ENCODE data around the gene ANAPC13. TPM values are rescaled to one million over a fixed set of nuclear protein-coding genes. Genes with fewer than 3 reads are reported as not detected.

The ANAPC13 gene
- total and polyA plus RNA-seq, 10 of the 15 experiments (the other 5 are each of a cell fraction or from before 2014, with no cell fraction given), result 34.9 to 139 (median 83.0) TPM

- no peaks in the 10 kb centered on the region for H4K20me1 ChIP-seq (ENCODE audit: control insufficient read depth, insufficient read depth)
- no peak for ATAC-seq
- no peaks in the 10 kb centered on the region for H3K79me2 ChIP-seq (ENCODE audit: control insufficient read depth, insufficient read depth, low read length)
- FAIRE-seq, result no peak
- ChIA-PET POLR2A (no interaction called here), CTCF (interaction anchor here (1.0 kb wide), 1 partner anchor 27 kb away, joined by 3 read pairs; no protein-coding TSS in a partner anchor), RAD21 (ENCODE audit: unreplicated experiment) (no interaction called here), SMC1A (ENCODE audit: uncharacterized antibody, unreplicated experiment) (no interaction called here)
- peaks cover 4% of the 10 kb centered on the region for H3K9me3 ChIP-seq (replicated peaks; ENCODE audit: control insufficient read depth, insufficient read depth, low read length)
- no peak overlapping the region for H3K9ac ChIP-seq (ENCODE audit: control insufficient read depth, insufficient read depth, low read length)
- H3K4me2 ChIP-seq (ENCODE audit: control insufficient read depth, insufficient read depth), result no peak overlapping the region
- intact Hi-C loops (cut with micrococcal nuclease; ENCODE audit: unreplicated experiment), result no loop called here
- no peak overlapping the region for H3K4me3 ChIP-seq
- TF ChIP-seq, protein P1, sequence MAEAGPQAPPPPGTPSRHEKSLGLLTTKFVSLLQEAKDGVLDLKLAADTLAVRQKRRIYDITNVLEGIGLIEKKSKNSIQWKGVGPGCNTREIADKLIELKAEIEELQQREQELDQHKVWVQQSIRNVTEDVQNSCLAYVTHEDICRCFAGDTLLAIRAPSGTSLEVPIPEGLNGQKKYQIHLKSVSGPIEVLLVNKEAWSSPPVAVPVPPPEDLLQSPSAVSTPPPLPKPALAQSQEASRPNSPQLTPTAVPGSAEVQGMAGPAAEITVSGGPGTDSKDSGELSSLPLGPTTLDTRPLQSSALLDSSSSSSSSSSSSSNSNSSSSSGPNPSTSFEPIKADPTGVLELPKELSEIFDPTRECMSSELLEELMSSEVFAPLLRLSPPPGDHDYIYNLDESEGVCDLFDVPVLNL (IDR thresholded peaks at IDR 0.05; ENCODE audit: low read depth, low read length), result no peak
- TF ChIP-seq CBX3 (IDR thresholded peaks at IDR 0.05; ENCODE audit: borderline replicate concordance, low read depth), result no peak
- TF ChIP-seq ATF7 (IDR thresholded peaks at IDR 0.05; ENCODE audit: low read depth), result no peak
- TF ChIP-seq SIX5 (IDR thresholded peaks at IDR 0.05; ENCODE audit: low read depth, low read length, severe bottlenecking), result no peak
- TF ChIP-seq MXI1 (IDR thresholded peaks at IDR 0.05; ENCODE audit: low read depth, low read length), result no peak
- no peak for TF ChIP-seq ZZZ3 (IDR thresholded peaks at IDR 0.05; ENCODE audit: control insufficient read depth, insufficient read length, low read depth)
- TF ChIP-seq, protein P2, sequence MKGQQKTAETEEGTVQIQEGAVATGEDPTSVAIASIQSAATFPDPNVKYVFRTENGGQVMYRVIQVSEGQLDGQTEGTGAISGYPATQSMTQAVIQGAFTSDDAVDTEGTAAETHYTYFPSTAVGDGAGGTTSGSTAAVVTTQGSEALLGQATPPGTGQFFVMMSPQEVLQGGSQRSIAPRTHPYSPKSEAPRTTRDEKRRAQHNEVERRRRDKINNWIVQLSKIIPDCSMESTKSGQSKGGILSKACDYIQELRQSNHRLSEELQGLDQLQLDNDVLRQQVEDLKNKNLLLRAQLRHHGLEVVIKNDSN (IDR thresholded peaks at IDR 0.05; ENCODE audit: borderline replicate concordance, extremely low read length, insufficient read depth, low read depth, low read length), result no peak
- no peak for TF ChIP-seq MYC (IDR thresholded peaks at IDR 0.05; ENCODE audit: insufficient read depth, insufficient read length, insufficient replicate concordance, low read length, severe bottlenecking)
- TF ChIP-seq SMAD1 (IDR thresholded peaks at IDR 0.05; ENCODE audit: low read depth, partially characterized antibody), result no peak
- no peak for TF ChIP-seq CHD2 (IDR thresholded peaks at IDR 0.05; ENCODE audit: borderline replicate concordance, low read depth, low read length)
- TF ChIP-seq, protein P3, sequence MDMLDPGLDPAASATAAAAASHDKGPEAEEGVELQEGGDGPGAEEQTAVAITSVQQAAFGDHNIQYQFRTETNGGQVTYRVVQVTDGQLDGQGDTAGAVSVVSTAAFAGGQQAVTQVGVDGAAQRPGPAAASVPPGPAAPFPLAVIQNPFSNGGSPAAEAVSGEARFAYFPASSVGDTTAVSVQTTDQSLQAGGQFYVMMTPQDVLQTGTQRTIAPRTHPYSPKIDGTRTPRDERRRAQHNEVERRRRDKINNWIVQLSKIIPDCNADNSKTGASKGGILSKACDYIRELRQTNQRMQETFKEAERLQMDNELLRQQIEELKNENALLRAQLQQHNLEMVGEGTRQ (IDR thresholded peaks at IDR 0.05; ENCODE audit: borderline replicate concordance, low read depth, low read length), result no peak
- TF ChIP-seq, protein P4, sequence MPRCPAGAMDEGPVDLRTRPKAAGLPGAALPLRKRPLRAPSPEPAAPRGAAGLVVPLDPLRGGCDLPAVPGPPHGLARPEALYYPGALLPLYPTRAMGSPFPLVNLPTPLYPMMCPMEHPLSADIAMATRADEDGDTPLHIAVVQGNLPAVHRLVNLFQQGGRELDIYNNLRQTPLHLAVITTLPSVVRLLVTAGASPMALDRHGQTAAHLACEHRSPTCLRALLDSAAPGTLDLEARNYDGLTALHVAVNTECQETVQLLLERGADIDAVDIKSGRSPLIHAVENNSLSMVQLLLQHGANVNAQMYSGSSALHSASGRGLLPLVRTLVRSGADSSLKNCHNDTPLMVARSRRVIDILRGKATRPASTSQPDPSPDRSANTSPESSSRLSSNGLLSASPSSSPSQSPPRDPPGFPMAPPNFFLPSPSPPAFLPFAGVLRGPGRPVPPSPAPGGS (IDR thresholded peaks at IDR 0.05; ENCODE audit: borderline replicate concordance, insufficient read depth, low read depth, low read length, poor library complexity, severe bottlenecking), result no peak
- TF ChIP-seq SMAD5 (IDR thresholded peaks at IDR 0.05; ENCODE audit: low read depth), result no peak
- no peak for TF ChIP-seq ZSCAN29 (IDR thresholded peaks at IDR 0.05)
- no peak for TF ChIP-seq FOS (IDR thresholded peaks at IDR 0.05; ENCODE audit: borderline replicate concordance, extremely low read depth, insufficient read length)
- TF ChIP-seq YY1 (IDR thresholded peaks at IDR 0.05; ENCODE audit: low read depth, low read length), result no peak
- H3K27ac ChIP-seq (ENCODE audit: control insufficient read depth, insufficient read depth), result no peak overlapping the region
- no peaks in the 10 kb centered on the region; a peak in 2 of 4 replicates for H3K36me3 ChIP-seq (ENCODE audit: control insufficient read depth in 2 of 2, insufficient read depth in 2 of 2, low read length in 1 of 2)
- DNase-seq (ENCODE audit: low read depth, low spot score), result no peak
- H2AFZ ChIP-seq (ENCODE audit: control insufficient read depth, low read depth, low read length), result no peak overlapping the region
- H3K27me3 ChIP-seq (replicated peaks in 1 of 2; ENCODE audit: control insufficient read depth in 2 of 2, insufficient read depth in 2 of 2, low read length in 1 of 2), result no peaks in the 10 kb centered on the region
- no TSS peak for BruUV-seq (replicated peaks)
- in situ Hi-C loops (cut with MboI), result no loop called here
- no peaks in the 10 kb centered on the region for H3K4me1 ChIP-seq (ENCODE audit: control insufficient read depth, insufficient read depth, low read length)
Measured at GRCh38 chr3:134517791-134518190, 32.0 kb upstream of the ANAPC13 start.
